ENCODE data around the gene NKAIN2.
"Not testable (repeated sequence)": the region's sequence is repeated elsewhere in the genome, so short reads cannot be mapped to it uniquely, and the experiment has no call there.

Gene NKAIN2

GRCh38 chr6:124282541-124282940, 478.9 kb downstream of the NKAIN2 start:
- no peaks in the 10 kb centered on the region for H3K27me3 Mint-ChIP-seq (ENCODE audit: low read depth, poor library complexity)
- H3K36me3 Mint-ChIP-seq (ENCODE audit: low read depth) = no peaks in the 10 kb centered on the region
- H3K27ac Mint-ChIP-seq = no peak overlapping the region
- no peak for TF ChIP-seq CTCF (IDR thresholded peaks at IDR 0.05)
- no peak overlapping the region for H3K4me3 Mint-ChIP-seq
- H3K9me3 Mint-ChIP-seq = no peaks in the 10 kb centered on the region
- no peak for DNase-seq
- no peaks in the 10 kb centered on the region for H3K4me1 Mint-ChIP-seq

GRCh38 chr6:124283486-124283885, 479.8 kb downstream of the NKAIN2 start:
- no peak overlapping the region for H3K27ac Mint-ChIP-seq
- H3K36me3 Mint-ChIP-seq (ENCODE audit: low read depth) = no peaks in the 10 kb centered on the region
- H3K4me3 Mint-ChIP-seq = no peak overlapping the region
- H3K4me1 Mint-ChIP-seq = no peaks in the 10 kb centered on the region
- H3K9me3 Mint-ChIP-seq = no peaks in the 10 kb centered on the region
- no peak for TF ChIP-seq CTCF (IDR thresholded peaks at IDR 0.05)
- H3K27me3 Mint-ChIP-seq (ENCODE audit: low read depth, poor library complexity) = no peaks in the 10 kb centered on the region
- DNase-seq = no peak

GRCh38 chr6:124285146-124285545, 481.5 kb downstream of the NKAIN2 start:
- Mint-ChIP-seq H3K9me3 (no peaks in the 10 kb centered on the region), H3K4me1 (no peaks in the 10 kb centered on the region), H3K4me3 (no peak overlapping the region), H3K36me3 (ENCODE audit: low read depth) (no peaks in the 10 kb centered on the region), H3K27ac (no peak overlapping the region), H3K27me3 (ENCODE audit: low read depth, poor library complexity) (peaks cover 3% of the 10 kb centered on the region)
- no peak for TF ChIP-seq CTCF (IDR thresholded peaks at IDR 0.05)
- no peak for DNase-seq

- DNase-seq = no peak
- Mint-ChIP-seq H3K27me3 (ENCODE audit: low read depth, poor library complexity) (no peaks in the 10 kb centered on the region), H3K4me1 (no peaks in the 10 kb centered on the region), H3K9me3 (no peaks in the 10 kb centered on the region), H3K36me3 (ENCODE audit: low read depth) (no peaks in the 10 kb centered on the region), H3K27ac (no peak overlapping the region), H3K4me3 (no peak overlapping the region)
- no peak for TF ChIP-seq CTCF (IDR thresholded peaks at IDR 0.05)
Measured at GRCh38 chr6:124294574-124295200, 491.0 kb downstream of the NKAIN2 start.

GRCh38 chr6:124297507-124297906, 493.8 kb downstream of the NKAIN2 start:
- no peak overlapping the region for H3K4me3 Mint-ChIP-seq
- no peaks in the 10 kb centered on the region for H3K27me3 Mint-ChIP-seq (ENCODE audit: low read depth, poor library complexity)
- peaks cover 11% of the 10 kb centered on the region for H3K4me1 Mint-ChIP-seq
- no peak for DNase-seq
- TF ChIP-seq CTCF (IDR thresholded peaks at IDR 0.05) = no peak
- peaks cover 9% of the 10 kb centered on the region for H3K9me3 Mint-ChIP-seq
- H3K36me3 Mint-ChIP-seq (ENCODE audit: low read depth) = peaks cover 6% of the 10 kb centered on the region
- H3K27ac Mint-ChIP-seq = no peak overlapping the region

GRCh38 chr6:124298730-124299129, 495.1 kb downstream of the NKAIN2 start:
- H3K27me3 Mint-ChIP-seq (ENCODE audit: low read depth, poor library complexity) = no peaks in the 10 kb centered on the region
- peaks cover 9% of the 10 kb centered on the region for H3K9me3 Mint-ChIP-seq
- peaks cover 11% of the 10 kb centered on the region for H3K4me1 Mint-ChIP-seq
- no peak overlapping the region for H3K27ac Mint-ChIP-seq
- peaks cover 6% of the 10 kb centered on the region for H3K36me3 Mint-ChIP-seq (ENCODE audit: low read depth)
- no peak overlapping the region for H3K4me3 Mint-ChIP-seq
- no peak for DNase-seq
- TF ChIP-seq CTCF (IDR thresholded peaks at IDR 0.05) = no peak

GRCh38 chr6:124300907-124301306, 497.2 kb downstream of the NKAIN2 start:
- H3K9me3 Mint-ChIP-seq; DNase-seq; H3K27me3 Mint-ChIP-seq (ENCODE audit: low read depth, poor library complexity); H3K36me3 Mint-ChIP-seq (ENCODE audit: low read depth); H3K4me3 Mint-ChIP-seq; H3K27ac Mint-ChIP-seq: not testable (repeated sequence)
- peaks cover 11% of the 10 kb centered on the region for H3K4me1 Mint-ChIP-seq
